Effector CD4-positive, alpha-beta T cell (primary cell): ENCODE measurements around the gene ZFYVE19.

Experiments used
- DNase-seq: peaks from one replicate; pipeline ENCODE4 v3.0.0-alpha.2; 2020

ZFYVE19 gene

GRCh38 chr15:40776537-40777141 is 30.2 kb upstream of the ZFYVE19 start:
- no peak for DNase-seq

DNA sequence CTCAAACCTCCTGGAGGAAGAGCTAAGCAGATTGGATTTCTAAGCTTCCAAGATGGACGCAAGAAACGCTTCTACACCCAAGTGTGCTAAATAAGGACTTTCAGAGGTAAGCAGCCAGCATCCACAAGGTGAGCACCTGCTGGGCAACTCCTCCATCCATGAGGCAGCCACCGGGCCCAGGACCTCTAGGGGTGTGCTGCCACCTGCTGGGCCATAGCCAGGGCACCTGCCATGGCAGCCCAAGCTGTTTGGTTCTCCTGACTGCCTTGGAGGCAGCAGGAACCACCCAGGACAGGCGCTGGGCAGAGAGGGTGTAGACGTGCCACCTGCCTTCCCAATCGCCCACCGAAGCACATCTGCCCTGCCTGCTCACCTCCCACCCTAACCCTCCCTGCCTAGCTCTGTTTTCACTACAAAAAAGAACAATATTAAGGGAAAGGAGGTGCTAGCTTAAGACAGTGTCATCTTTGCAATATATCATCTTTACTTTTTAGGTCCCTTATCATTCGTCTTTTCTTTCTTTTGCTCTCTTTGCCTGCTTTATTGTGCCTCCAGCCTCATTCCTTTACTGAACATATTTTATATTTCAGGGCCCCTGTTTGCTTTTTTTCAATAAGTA is 24.2 kb upstream of the ZFYVE19 start:
- peak; percentile 77 for DNase-seq

DNA sequence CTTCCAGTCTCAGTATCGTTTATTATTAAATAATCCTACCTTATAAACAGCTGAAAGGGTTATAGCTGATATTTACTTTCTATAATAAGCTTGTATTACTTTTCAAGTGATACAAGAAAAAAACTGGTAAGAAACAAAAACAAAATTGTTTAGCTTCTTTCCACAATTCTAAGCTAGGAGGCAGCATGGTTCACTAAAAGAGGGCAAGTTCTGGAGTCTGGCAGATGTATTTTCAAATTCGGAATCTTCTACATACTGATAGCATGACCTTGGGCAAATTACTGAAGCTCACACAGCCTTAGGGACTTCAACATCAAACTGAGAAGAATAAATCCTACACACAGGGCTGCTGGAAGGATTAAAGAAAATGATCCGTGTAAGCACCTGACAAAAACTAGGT is 21.7 kb upstream of the ZFYVE19 start:
- DNase-seq, result no peak

GRCh38 chr15:40785814-40786213 is 21.1 kb upstream of the ZFYVE19 start:
- no peak for DNase-seq

- peak; percentile 16 for DNase-seq
Observed at GRCh38 chr15:40787344-40787841, 19.5 kb upstream of the ZFYVE19 start.

DNA sequence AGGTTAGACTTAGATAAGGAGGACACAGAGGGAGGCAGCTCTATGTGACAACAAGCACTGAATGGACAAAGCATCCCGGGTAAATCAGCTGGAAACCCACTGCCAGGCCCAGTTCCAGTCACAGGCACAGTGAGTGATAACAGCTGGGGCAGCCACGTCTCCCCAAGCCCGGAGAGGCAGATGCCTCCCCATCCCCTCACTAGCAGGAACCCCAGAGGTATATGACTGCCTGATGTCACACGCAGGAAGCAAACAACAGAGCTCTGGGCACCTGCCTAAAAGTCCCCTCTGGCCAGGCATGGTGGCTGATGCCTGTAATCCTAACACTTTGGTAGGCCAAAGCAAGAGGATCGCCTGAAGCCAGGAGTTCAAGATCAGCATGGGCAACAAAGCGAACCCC is 18.9 kb upstream of the ZFYVE19 start:
- DNase-seq, result no peak

- no peak for DNase-seq
Observed at GRCh38 chr15:40789119-40789518, 17.8 kb upstream of the ZFYVE19 start.

DNA sequence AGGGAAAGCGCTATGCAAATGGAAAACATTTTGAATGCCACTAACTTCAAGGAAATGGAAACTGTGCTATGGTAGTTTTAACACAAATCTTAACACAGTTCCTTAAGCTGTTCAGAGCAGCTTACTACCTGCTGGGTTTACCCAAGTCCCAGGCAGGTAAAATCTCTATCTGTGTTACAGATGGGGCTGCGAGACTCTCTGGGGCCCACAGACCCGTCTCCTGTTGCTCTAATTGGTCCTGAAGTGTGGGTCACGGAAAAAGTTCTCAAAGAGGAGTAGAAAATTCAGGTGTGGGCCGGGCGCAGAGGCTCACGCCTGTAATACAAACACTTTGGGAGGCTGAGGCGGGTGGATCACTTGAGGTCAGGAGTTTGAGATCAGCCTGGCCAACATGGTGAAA is 16.9 kb upstream of the ZFYVE19 start:
- no peak for DNase-seq

DNA sequence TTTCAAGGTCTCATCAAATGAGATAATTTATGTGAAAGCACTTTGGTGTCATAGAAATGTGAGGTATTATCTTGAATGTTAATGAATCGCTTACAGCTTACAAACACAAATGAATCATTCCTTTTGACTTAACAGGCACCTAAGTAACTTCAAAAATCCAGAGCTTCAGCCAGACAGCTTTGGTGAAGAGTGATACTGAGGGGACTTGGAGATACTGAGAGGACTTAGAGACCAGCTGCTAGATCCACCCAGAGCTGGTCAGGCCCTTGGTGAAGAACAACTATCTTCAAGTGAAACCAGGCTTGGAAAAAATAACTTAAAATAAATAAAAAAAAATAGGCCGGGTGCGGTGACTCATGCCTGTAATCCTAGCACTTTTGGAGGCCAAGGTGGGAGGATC is 16.2 kb upstream of the ZFYVE19 start:
- no peak for DNase-seq

DNA sequence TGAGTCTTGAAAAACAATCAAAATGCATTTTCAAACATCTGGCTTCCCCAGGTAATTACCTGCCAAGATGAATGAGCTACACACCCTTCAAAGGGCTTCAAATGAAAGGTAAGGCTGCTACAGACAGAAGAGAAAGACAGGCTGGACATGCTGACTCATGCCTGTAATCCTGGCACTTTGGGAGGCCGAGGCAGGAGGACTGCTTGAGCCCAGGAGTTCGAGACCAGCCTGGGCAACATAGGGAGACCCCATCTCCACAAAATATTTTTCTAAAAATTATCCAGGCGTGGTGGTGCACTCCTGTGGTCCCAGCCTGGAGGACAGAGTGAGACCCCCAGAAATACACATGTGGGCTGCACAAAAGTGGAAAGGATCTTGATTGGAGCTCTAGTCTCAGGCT is 14.5 kb upstream of the ZFYVE19 start:
- DNase-seq, result no peak

- DNase-seq, result no peak
Observed at GRCh38 chr15:40793216-40793989, 13.5 kb upstream of the ZFYVE19 start.

DNA sequence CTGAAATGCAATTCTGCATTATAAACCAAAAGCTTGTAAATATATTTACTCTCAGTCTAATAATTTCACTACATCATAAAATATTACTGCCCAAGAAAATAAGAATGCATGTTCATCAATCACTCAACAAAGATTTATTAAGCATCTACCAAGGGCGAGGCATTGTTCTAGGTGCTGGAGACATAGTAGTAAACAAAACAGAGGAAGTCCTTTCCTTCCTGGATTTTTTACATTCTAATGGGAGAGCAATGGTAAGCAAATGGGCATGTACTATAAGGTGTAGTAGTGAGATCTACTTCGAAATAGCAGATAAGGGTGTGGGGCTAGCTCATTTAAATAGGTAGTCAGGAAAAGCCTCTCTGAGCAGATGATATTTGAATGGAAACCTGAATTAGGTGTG is 10.8 kb upstream of the ZFYVE19 start:
- DNase-seq, result no peak

DNA sequence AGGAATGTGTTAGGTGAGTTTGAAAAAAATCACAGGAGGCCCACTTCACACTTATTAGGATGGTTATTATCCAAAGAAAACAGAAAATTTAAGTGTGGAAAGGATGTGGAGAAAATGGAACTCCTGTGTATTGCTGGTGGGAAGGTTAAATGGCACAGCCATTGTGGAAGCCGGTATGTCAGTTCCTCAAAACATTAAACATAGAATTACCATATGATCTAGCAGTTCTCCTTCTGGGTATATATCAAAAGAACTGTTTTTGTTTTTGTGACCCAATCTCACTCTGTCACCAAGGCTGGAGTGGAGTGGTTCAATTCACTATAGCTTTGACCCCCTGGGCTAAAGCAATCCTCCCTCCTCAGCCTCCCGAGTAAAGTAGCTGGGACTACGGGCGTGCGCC is 10.4 kb upstream of the ZFYVE19 start:
- no peak for DNase-seq

- DNase-seq, result no peak
Observed at GRCh38 chr15:40799523-40799922, 7.4 kb upstream of the ZFYVE19 start.

DNA sequence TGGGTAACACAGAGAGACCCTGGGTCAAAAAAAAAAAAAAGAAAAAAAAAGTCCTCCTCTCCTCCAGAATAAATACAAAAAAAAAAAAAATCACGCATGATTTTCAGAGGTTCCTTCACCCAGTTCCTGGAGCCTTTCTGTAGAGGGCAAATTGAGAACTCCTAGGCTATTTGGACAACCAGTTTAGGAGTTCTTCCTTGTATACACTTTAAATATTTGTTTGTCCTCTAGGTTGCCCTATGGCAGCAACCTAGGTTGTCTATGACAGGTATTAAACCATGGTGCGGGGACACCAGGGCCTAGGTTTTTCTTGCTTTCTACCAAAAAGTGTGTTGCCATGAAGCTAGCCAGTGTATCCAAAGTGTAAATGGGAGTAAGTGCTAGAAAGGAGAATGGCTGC is 3.8 kb upstream of the ZFYVE19 start:
- DNase-seq, result no peak

DNA sequence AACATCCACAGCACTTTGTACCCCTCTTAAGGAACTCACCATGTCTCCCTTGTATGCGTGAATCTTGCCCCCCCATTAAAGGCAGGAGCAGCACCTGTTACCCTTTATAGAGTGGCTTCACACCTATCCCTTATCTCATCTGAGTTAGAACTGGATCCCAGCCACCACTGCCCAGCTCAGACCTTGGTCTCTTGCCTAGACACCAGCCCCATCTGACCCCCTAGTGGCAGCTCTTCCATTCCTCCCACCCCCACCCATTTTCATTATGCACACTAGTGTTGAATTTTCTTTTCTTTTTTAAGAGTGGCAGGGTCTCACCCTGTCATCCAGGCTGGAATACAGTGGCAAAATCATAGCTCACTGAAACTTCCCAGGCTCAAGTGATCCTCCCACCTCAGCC is 3.2 kb upstream of the ZFYVE19 start:
- DNase-seq, result no peak

GRCh38 chr15:40806672-40807027 is 239 bp upstream of the ZFYVE19 start:
- DNase-seq, result no peak

- DNase-seq, result no peak
Observed at GRCh38 chr15:40807888-40808461, 1.1 kb downstream of the ZFYVE19 start.

GRCh38 chr15:40808861-40809450 is 2.1 kb downstream of the ZFYVE19 start:
- no peak for DNase-seq

- DNase-seq, result no peak
Observed at GRCh38 chr15:40812721-40813425, 6.0 kb downstream of the ZFYVE19 start.

DNA sequence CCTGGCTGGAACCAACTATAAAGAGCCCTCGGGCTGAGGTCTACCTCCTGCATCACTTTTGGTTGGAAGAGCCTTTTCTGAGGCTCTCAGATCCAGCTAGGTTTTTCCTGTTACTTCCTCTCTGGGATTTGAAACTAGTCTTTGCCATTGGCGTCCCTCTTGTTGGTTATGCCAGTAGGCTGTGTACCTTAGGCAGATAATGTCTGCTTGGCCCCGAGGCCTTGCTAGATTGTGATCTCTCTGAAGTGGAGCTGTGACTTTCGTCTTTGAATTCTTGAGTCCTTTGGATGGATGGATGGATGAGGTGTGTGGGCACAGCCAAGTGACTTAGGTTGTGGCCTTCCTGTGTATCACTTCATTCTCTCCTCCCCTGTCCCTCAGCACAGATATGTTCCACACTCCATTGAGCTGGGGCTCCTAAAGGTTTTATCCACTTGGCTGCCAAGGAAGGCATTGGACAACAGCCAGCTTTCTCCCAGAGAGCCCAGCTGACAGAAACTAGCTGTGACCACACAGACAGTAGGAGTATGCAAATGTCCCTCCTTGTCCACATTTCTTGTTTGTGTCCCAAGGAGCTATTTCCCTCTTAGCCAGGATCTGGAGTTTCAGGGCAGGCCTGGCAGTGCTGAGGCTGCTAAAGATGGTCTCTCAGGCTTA is 8.3 kb downstream of the ZFYVE19 start:
- DNase-seq, result no peak

DNA sequence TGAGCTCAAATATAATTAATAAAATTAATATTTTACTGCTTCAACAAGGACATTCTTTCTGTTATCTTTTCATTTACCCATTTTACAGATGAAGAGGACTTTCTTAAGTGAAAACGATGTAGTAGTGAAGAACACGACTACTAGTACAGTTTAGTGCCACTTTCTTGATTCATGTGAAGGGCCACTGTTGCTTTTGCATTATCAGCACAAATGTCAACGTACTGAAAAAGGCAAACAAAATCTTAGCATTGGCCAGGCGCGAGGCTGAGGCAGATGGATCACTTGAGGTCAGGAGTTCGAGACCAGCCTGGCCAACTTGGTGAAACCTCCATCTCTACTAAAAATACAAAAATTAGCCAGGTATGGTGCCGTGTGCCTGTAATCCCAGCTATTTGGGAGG is 12.2 kb downstream of the ZFYVE19 start:
- no peak for DNase-seq
